Psoas muscle (tissue), 8 donors: ENCODE results near the gene KDM3A. TPM values are rescaled to one million over a fixed set of nuclear protein-coding genes. Genes with fewer than 3 reads are reported as not detected.
"Not testable (repeated sequence)": the region's sequence is repeated elsewhere in the genome, so short reads cannot be mapped to it uniquely, and the experiment has no call there.

Experiments used
- ATAC-seq, 4 donors: fragments of 200-7000 bp; cut with Tn5 transposase; one replicate each; pipeline ENCODE4 v1.9.1; 2020; ENCODE audit warnings: moderate library complexity in 3 of 4, mild to moderate bottlenecking in 2 of 4
- DNase-seq, 2 donors: peaks; one replicate each; pipeline ENCODE4 v3.0.0-alpha.2; 2020
- H3K27ac ChIP-seq: fragments of 200-600 bp; one replicate; pipeline ENCODE4 v1.8.0; 2022
- H3K27me3 ChIP-seq, 3 donors: fragments of 200-600 bp in 1 of 3; one replicate each; pipeline versions ENCODE4 v1.6.1 to v1.8.0; 2013 to 2022; ENCODE audit warnings: low read length in 2 of 3, mild to moderate bottlenecking in 2 of 3, moderate library complexity in 1 of 3; ENCODE audit not compliant: insufficient read depth in 3 of 3
- H3K36me3 ChIP-seq, 2 donors: fragments of 200-600 bp in 1 of 2; one replicate each; pipeline versions ENCODE4 v1.6.1 to v1.8.0; 2013 to 2022; ENCODE audit warnings: low read depth in 1 of 2, mild to moderate bottlenecking in 1 of 2, moderate library complexity in 1 of 2; ENCODE audit not compliant: insufficient read depth in 1 of 2
- H3K4me1 ChIP-seq: fragments of 200-600 bp; one replicate; pipeline ENCODE4 v1.8.0; 2022
- H3K4me3 ChIP-seq: fragments of 200-600 bp; one replicate; pipeline ENCODE4 v1.8.0; 2022; ENCODE audit warnings: mild to moderate bottlenecking
- H3K9me3 ChIP-seq: fragments of 200-600 bp; one replicate; pipeline ENCODE4 v1.8.0; 2022
- CTCF ChIP-seq: fragments of 200-600 bp; IDR thresholded peaks from one replicate; pipeline ENCODE4 v1.8.0; 2022; ENCODE audit warnings: antibody characterized with exemption
- WGBS, 3 donors: extraction: QIAGEN DNeasy Blood & Tissue Kit; methylation state at CpG; one replicate each; pipeline versions ENCODE4 v1.1.6 to v1.1.7; 2013; 5-methylcytosine and 5-hydroxymethylcytosine counted together
- intact Hi-C, 2 donors: fragments of 100-400 bp; cut with DNase I; formaldehyde crosslinking; loops; one replicate each; pipeline versions ENCODE4 v1.11.0 to v1.14.2; 2022
- polyA plus RNA-seq, 3 donors: library from polyadenylated mRNA; stranded (reverse); fragments of 200-250 nt; gene quantifications; one replicate each; pipeline ENCODE4 v1.2.3, GENCODE V29; 2013
- total RNA-seq, 4 donors: library from RNA; stranded (reverse); fragmentation: NEBNext Ultra II Directional in 2 of 4; extraction: Animal tissue kit (Norgen Biotek cat#: 25700) in 2 of 4; gene quantifications; one replicate each; pipeline versions ENCODE4 v1.2.1 to v1.2.4, GENCODE V29; 2021 to 2023
- donor health status: healthy with polysubstance abuse.
- donor health status: DM: no; HTN: no; CAD: no; lungs with moderate emphysema.
- donor health status: Bipolar disorder and iron deficiency.
- donor health status: healthy.
- donor health status: DM: yes; HTN: yes; CAD: no.
- donor health status: DM: no; HTN: no; CAD: no.
- donor health status: DM: no; HTN: no; CAD: no.
- donor health status: DM: yes; HTN: yes; CAD: no.

The KDM3A gene
- total and polyA plus RNA-seq, 7 donors = 12.2 to 34.7 (median 23.5) TPM

GRCh38 chr2:86492048-86492453, 50.9 kb downstream of the KDM3A start:
- peaks cover 29% of the 10 kb centered on the region for H3K4me1 ChIP-seq
- TF ChIP-seq CTCF = no peak
- H3K36me3 ChIP-seq = peaks cover 9 to 86% of the 10 kb centered on the region in 2 donors
- peak overlapping the region; percentile 68 for H3K27ac ChIP-seq
- DNase-seq (no peak), ATAC-seq (peak in 3 of 4 donors; percentile 24 to 58 (median 56))
- no peaks in the 10 kb centered on the region for H3K9me3 ChIP-seq
- no peak overlapping the region for H3K4me3 ChIP-seq
- WGBS, 3 donors = 26 to 53% (median 42%) methylated on average over 1 of the region's 1 CpG
- H3K27me3 ChIP-seq = no peaks in the 10 kb centered on the region
- intact Hi-C loops = no loop called here

- intact Hi-C loops = not testable (repeated sequence)
Measured at GRCh38 chr2:86496391-86496790, 55.2 kb downstream of the KDM3A start.

GRCh38 chr2:86498468-86499260, 57.5 kb downstream of the KDM3A start:
- no peak overlapping the region for H3K27ac ChIP-seq
- WGBS, 3 donors = 88 to 95% (median 91%) methylated on average over 3 of the region's 3 CpGs
- H3K4me1 ChIP-seq = no peaks in the 10 kb centered on the region
- no peak overlapping the region for H3K4me3 ChIP-seq
- TF ChIP-seq CTCF = no peak
- DNase-seq = no peak
- intact Hi-C loops = no loop called here
- peaks cover 0 to 74% of the 10 kb centered on the region in 2 donors for H3K36me3 ChIP-seq
- ATAC-seq = peak in 2 of 4 donors; percentile 24 to 40
- no peaks in the 10 kb centered on the region for H3K27me3 ChIP-seq
- H3K9me3 ChIP-seq = peaks cover 10% of the 10 kb centered on the region

More at GRCh38 chr2:86496391-86496790, 55.2 kb downstream of the KDM3A start:
- not testable (repeated sequence) for H3K4me3 ChIP-seq, H3K27ac ChIP-seq, H3K27me3 ChIP-seq, DNase-seq, ATAC-seq, H3K9me3 ChIP-seq
- Histone ChIP-seq H3K36me3 (peaks cover 0 to 88% of the 10 kb centered on the region in 2 donors), H3K4me1 (peaks cover 11% of the 10 kb centered on the region)
- 74 to 79% (median 77%) methylated on average over 3 of the region's 3 CpGs for WGBS, 3 donors

- intact Hi-C loops = no loop called here
- 95 to 97% (median 97%) methylated on average over 6 of the region's 6 CpGs for WGBS, 3 donors
- peaks cover 10% of the 10 kb centered on the region for H3K9me3 ChIP-seq
- DNase-seq (no peak), ATAC-seq (no peak)
- no peak overlapping the region for H3K4me3 ChIP-seq
- H3K27ac ChIP-seq = no peak overlapping the region
- TF ChIP-seq CTCF = no peak
- peaks cover 0 to 76% of the 10 kb centered on the region in 2 donors for H3K36me3 ChIP-seq
- no peaks in the 10 kb centered on the region for H3K4me1 ChIP-seq
- no peaks in the 10 kb centered on the region for H3K27me3 ChIP-seq
Measured at GRCh38 chr2:86499326-86499725, 58.2 kb downstream of the KDM3A start.

- H3K9me3 ChIP-seq = peaks cover 10% of the 10 kb centered on the region
- H3K27ac ChIP-seq = no peak overlapping the region
- no peak overlapping the region for H3K4me3 ChIP-seq
- H3K27me3 ChIP-seq = no peaks in the 10 kb centered on the region
- ATAC-seq (no peak), DNase-seq (no peak)
- WGBS, 3 donors = 97 to 100% (median 100%) methylated on average over 2 of the region's 2 CpGs
- no peak for TF ChIP-seq CTCF
- H3K4me1 ChIP-seq = no peaks in the 10 kb centered on the region
- peaks cover 0 to 82% of the 10 kb centered on the region in 2 donors for H3K36me3 ChIP-seq
- intact Hi-C loops = no loop called here
Measured at GRCh38 chr2:86500325-86501083, 59.3 kb downstream of the KDM3A start.
